H1 (cell line): ENCODE data around the gene LRP5.

Source experiments
- BRCA1 ChIP-seq: IDR thresholded peaks from 2 replicates; pipeline ENCODE4 v1.6.1; 2012; ENCODE audit warnings: low read depth, low read length, improper control_type of control experiment
- CBX5 ChIP-seq: fragments of 300-800, 300-1000 bp; sonication (generic); IDR thresholded peaks from 2 replicates; pipeline ENCODE4 v1.7.1; 2016; ENCODE audit warnings: antibody characterized with exemption, low read length, low read depth
- CREB1 ChIP-seq: IDR thresholded peaks from 2 replicates; pipeline ENCODE4 v1.6.1; 2012; ENCODE audit warnings: inconsistent platforms
- POLR2A ChIP-seq, 2 experiments: IDR thresholded peaks; 1 replicate in 1 of 2; 2 replicates in 1 of 2; pipeline ENCODE4 v1.6.1; 2011; ENCODE audit warnings: low read depth in 2 of 2, low read length in 2 of 2, mild to moderate bottlenecking in 2 of 2; ENCODE audit errors: control extremely low read depth in 1 of 2
- SUZ12 ChIP-seq: fragments of 200-600 bp; sonication (generic); IDR thresholded peaks from 2 replicates; pipeline ENCODE4 v1.6.1; 2012; ENCODE audit warnings: mild to moderate bottlenecking, inconsistent platforms, low read length, moderate library complexity, mixed read lengths
- TAF1 ChIP-seq: IDR thresholded peaks from 2 replicates; pipeline ENCODE4 v1.6.1; 2011; ENCODE audit warnings: mild to moderate bottlenecking, low read depth, low read length
- TCF12 ChIP-seq: IDR thresholded peaks from 2 replicates; pipeline ENCODE4 v1.6.1; 2011; ENCODE audit warnings: low read depth, mild to moderate bottlenecking, low read length

- TF ChIP-seq TAF1, result no peak
- no peak for TF ChIP-seq CBX5
- TF ChIP-seq BRCA1, result no peak
- no peak for TF ChIP-seq TCF12
- no peak for TF ChIP-seq SUZ12
- TF ChIP-seq POLR2A (IDR thresholded peaks at IDR 0.05; ENCODE audit: control extremely low read depth in 1 of 2, low read depth in 2 of 2, low read length in 2 of 2), result peak in 1 of 2 experiments; percentile 27; a peak in 1 of 3 replicates
- no peak for TF ChIP-seq CREB1
Measured at GRCh38 chr11:68467201-68467834, 154.9 kb downstream of the LRP5 start.
